ENCODE results near the gene SCG3.

The SCG3 gene

DNA sequence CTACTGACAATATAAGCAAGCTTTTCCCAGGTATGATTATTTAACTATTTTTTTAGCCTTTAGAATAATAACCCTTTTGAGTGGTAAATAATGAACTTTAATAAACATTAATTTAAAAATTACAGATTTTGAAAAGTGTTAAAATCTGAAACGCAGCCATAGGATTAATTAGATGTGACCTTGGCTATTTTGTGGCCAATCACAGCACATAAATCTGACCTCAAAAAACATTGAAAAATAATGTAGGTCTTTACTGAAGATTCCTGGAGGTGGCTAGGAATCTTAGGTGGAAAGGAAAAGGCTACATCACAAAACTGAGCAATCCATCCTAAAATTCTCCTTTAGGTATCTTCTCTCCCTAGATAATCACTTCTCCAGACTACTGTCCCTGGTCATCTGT is 18.1 kb downstream of the SCG3 start:
- TF ChIP-seq, protein P1, sequence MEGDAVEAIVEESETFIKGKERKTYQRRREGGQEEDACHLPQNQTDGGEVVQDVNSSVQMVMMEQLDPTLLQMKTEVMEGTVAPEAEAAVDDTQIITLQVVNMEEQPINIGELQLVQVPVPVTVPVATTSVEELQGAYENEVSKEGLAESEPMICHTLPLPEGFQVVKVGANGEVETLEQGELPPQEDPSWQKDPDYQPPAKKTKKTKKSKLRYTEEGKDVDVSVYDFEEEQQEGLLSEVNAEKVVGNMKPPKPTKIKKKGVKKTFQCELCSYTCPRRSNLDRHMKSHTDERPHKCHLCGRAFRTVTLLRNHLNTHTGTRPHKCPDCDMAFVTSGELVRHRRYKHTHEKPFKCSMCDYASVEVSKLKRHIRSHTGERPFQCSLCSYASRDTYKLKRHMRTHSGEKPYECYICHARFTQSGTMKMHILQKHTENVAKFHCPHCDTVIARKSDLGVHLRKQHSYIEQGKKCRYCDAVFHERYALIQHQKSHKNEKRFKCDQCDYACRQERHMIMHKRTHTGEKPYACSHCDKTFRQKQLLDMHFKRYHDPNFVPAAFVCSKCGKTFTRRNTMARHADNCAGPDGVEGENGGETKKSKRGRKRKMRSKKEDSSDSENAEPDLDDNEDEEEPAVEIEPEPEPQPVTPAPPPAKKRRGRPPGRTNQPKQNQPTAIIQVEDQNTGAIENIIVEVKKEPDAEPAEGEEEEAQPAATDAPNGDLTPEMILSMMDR (IDR thresholded peaks at IDR 0.05; ENCODE audit: low read depth, low read length, missing control alignments): no peak
- DNase-seq (ENCODE audit: low read depth): no peak
- no peak overlapping the region for H3K4me3 ChIP-seq (ENCODE audit: low read depth, low read length)

DNA sequence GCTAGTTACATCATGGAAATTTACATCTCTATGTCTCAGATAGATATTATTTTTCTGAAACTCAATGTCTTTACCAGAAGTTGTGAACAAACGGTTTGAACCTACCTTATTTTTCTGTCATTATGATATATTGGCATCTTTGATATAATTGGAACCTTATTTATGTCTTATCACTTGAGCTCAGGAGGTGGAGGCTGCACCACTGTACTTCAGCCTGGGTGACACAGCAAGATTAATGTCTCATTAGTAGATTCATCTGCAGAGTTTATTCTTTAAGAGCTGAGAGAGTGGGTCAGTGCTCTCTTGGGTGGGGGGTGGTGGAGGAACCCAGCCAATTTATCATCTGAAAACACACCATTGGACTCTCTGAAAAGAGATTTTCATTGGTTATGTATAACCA is 21.4 kb downstream of the SCG3 start:
- TF ChIP-seq, protein P1 (IDR thresholded peaks at IDR 0.05; ENCODE audit: low read depth, low read length, missing control alignments): no peak
- no peak for DNase-seq (ENCODE audit: low read depth)
- H3K4me3 ChIP-seq (ENCODE audit: low read depth, low read length): no peak overlapping the region

DNA sequence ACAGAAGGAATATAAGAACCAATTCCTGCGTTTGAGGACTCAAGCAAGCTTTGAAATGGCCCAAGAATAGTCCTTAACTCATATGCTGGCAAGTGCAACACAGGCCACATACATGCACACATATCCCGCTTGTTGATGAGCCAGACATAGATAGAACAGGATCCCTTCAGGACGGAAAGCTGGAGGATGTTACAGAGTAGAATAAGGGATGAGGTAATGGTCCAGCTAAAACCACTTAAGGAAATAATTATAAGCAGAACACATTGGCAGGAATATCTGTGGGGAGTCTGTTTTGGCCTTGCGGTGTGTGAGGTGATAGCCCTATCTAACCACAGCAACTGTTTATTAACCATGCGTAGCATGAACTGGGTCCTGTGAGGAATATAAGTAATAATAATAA is 25.0 kb downstream of the SCG3 start:
- DNase-seq (ENCODE audit: low read depth): no peak
- TF ChIP-seq, protein P1 (IDR thresholded peaks at IDR 0.05; ENCODE audit: low read depth, low read length, missing control alignments): no peak
- no peak overlapping the region for H3K4me3 ChIP-seq (ENCODE audit: low read depth, low read length)

DNA sequence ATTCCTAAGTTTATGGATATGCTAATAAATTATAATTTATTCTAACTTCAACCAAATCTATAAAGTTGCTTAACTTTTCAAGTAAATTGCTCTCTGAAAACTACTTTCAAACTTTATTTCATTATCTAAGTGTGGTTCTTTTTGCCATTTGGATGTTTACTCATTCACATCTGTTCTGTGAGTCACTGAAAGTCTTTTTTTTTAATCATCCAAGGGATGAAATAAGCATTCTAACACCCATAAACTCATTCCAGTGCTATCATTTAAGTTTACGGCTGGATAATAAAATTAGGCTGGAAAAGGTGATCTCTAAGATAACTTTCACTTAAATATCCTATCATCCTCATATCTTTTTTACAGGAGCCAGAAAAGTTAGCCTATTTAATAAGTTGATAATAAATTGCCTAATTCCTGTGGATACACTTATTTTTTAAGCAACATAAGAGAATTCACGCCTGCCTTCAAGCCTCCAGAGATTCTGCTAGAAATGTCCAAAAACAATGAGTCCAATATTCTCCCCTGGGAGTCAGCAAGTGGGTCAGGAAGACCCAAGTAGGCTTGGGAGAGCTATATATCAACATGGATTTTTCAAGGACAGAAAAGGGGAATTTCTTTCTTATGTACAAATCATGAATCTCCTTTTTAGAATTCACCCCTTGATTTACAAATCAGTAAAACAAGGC is 25.8 kb downstream of the SCG3 start:
- DNase-seq (ENCODE audit: low read depth): no peak
- H3K4me3 ChIP-seq (ENCODE audit: low read depth, low read length): no peak overlapping the region
- TF ChIP-seq, protein P1 (IDR thresholded peaks at IDR 0.05; ENCODE audit: low read depth, low read length, missing control alignments): no peak

DNA sequence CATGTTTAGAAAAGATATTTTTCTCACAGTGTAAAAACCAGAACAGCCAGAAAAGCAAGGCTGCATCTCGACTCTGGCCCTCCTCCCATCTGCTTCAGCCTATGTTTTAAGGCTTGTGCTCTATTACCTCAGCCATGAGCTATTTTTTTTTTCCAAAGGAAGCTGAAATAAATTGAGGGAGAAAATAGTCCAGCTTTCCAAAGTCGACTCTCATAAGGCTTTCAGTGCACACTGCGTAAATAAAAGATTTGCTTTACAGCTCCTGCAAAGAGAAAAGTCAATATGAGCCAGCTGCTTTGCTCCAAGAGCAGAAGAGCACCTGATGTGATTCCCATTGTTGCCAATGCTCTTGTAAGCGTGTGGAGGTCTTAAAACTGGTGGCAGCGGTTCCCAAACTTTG is 26.7 kb downstream of the SCG3 start:
- TF ChIP-seq, protein P1 (IDR thresholded peaks at IDR 0.05; ENCODE audit: low read depth, low read length, missing control alignments): no peak
- DNase-seq (ENCODE audit: low read depth): no peak
- no peak overlapping the region for H3K4me3 ChIP-seq (ENCODE audit: low read depth, low read length)

DNA sequence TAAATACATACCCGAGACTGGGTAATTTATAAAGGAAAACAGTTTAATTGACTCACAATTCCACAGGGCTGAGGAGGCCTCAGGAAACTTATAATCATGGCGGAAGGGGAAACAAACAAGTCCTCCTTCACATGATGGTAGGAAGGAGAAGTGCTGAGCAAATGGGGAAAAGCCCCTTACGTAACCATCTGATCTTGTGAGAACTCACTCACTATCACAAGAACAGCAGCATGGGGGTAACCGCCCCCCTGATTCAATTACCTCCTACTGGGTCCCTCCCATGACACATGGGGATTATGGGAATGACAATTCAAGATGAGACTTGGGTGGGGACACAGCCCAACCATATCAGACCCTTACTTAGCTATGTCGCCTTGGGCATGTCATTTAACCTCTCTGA is 27.7 kb downstream of the SCG3 start:
- DNase-seq (ENCODE audit: low read depth): no peak
- TF ChIP-seq, protein P1 (IDR thresholded peaks at IDR 0.05; ENCODE audit: low read depth, low read length, missing control alignments): no peak
- H3K4me3 ChIP-seq (ENCODE audit: low read depth, low read length): no peak overlapping the region

DNA sequence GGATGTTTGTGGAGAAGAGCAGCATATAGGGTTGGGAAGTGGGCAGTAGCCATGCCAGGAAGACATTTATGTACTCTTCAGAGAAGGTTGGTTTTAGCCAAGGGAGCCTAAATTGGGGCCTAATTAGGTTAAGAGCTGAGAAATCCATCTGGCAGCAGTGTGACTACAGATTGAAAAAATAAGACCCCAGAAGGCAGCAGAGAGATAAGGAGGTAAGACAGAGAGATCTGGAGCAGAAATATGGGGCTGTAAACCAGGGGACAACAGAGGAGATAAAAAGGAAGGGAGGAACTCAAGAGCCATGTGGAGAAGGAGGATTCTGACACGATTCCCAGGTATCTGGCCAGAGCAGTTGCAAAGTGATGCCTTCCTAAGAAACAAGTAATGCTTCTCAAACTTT is 32.9 kb downstream of the SCG3 start:
- H3K4me3 ChIP-seq (ENCODE audit: low read depth, low read length): no peak overlapping the region
- no peak for DNase-seq (ENCODE audit: low read depth)
- TF ChIP-seq, protein P1 (IDR thresholded peaks at IDR 0.05; ENCODE audit: low read depth, low read length, missing control alignments): no peak
